Osteoblast (primary cell): ENCODE measurements around the gene HCFC1. TPM values are rescaled to one million over a fixed set of nuclear protein-coding genes. Genes with fewer than 3 reads are reported as not detected.

Experiments
- DNase-seq: peaks from one replicate; pipeline ENCODE4 v3.0.0; 2011; ENCODE audit warnings: low spot score, mixed read lengths; ENCODE audit not compliant: insufficient read length; ENCODE audit errors: missing footprints
- H2AFZ ChIP-seq: 2 replicates; pipeline ENCODE4 v1.6.0; 2011; ENCODE audit warnings: mild to moderate bottlenecking, low read length
- H3K27ac ChIP-seq: 2 replicates; pipeline ENCODE4 v1.5.1; 2011; ENCODE audit warnings: mild to moderate bottlenecking, low read depth, low read length, moderate library complexity
- H3K27me3 ChIP-seq: 2 replicates; pipeline ENCODE4 v1.6.0; 2012; ENCODE audit warnings: mild to moderate bottlenecking, control low read depth, inconsistent platforms, low read length, moderate library complexity; ENCODE audit not compliant: insufficient read depth
- H3K36me3 ChIP-seq: 2 replicates; pipeline ENCODE4 v1.5.1; 2011; ENCODE audit warnings: mild to moderate bottlenecking, low read length, control low read depth, moderate library complexity; ENCODE audit not compliant: insufficient read depth
- H3K4me1 ChIP-seq: 2 replicates; pipeline ENCODE4 v1.5.1; 2011; ENCODE audit warnings: mild to moderate bottlenecking, low read length, control low read depth, moderate library complexity; ENCODE audit not compliant: insufficient read depth
- H3K4me2 ChIP-seq: 2 replicates; pipeline ENCODE4 v1.6.0; 2011; ENCODE audit warnings: mild to moderate bottlenecking, low read length; ENCODE audit not compliant: insufficient read depth
- H3K4me3 ChIP-seq: fragments of 200-600 bp; sonication (generic); 3 replicates; pipeline ENCODE4 v1.5.1; 2012; ENCODE audit warnings: mild to moderate bottlenecking, low read length, inconsistent platforms; ENCODE audit not compliant: insufficient read depth
- H3K79me2 ChIP-seq: 2 replicates; pipeline ENCODE4 v1.6.0; 2012; ENCODE audit warnings: mild to moderate bottlenecking, low read length, control low read depth, inconsistent platforms; ENCODE audit not compliant: insufficient read depth
- H3K9me3 ChIP-seq: 2 replicates; pipeline ENCODE4 v1.5.1; 2011; ENCODE audit warnings: low read depth, low read length, control low read depth
- H4K20me1 ChIP-seq: 2 replicates; pipeline ENCODE4 v1.6.0; 2012; ENCODE audit warnings: mild to moderate bottlenecking, low read length, control low read depth; ENCODE audit not compliant: insufficient read depth
- total RNA-seq: library from RNA; depleted of rRNA; stranded (reverse); fragments of >200 nt; gene quantifications from 2 replicates; pipeline ENCODE4 v1.2.3, GENCODE V29; 2012
- TF ChIP-seq, protein P1 (sequence below): IDR thresholded peaks from 2 replicates; pipeline ENCODE4 v1.5.1; 2011; ENCODE audit warnings: mild to moderate bottlenecking, low read depth, low read length, moderate library complexity; ENCODE audit errors: extremely low read depth

The HCFC1 gene
- total RNA-seq, 1 donor, result 24.6 TPM

DNA sequence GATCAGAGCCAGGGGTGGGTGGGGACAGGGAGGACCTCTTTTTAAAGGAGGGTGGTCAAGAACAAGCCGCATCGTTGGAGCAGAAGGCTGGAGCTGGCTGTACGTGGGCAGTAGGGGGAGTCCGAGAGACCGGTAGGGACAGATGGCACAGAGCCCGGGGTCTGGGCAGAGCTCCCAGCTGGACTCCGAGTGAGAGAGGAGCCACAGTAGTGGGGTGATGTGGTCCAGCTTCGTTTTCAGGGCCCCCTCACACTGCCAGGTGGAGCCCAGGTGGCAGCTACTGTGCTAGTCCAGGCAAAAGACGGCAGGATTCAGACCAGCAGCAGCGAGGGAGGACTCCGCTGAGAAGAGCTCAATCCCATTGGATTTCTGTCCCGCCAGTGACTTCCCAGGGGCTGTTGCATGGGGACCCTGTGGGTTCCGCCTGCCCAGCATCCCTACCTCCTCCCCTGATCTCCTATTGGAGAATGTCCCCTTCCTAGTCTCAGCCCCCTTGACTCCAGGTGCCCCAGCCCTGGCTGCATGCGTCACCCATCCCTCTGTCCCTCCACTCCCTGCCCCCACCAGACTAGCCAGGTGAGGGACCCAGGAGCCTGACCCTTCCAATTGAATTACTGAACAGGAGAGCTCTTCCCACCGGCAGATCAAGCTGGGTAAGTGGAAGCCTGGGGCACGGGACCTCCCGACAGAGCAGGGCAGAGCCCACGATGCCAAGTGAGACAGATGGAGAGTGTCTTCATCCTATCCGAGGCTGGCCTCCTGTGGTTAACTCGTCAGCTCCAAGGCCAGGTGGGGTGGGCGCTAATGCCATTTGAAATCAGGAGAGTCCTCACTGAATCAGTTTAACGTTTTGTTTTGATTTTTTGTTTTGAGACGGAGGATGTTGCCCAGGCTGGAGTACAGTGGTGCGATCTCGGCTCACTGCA lies 48.4 kb downstream of the HCFC1 start:
- no peak overlapping the region for H3K4me2 ChIP-seq

DNA sequence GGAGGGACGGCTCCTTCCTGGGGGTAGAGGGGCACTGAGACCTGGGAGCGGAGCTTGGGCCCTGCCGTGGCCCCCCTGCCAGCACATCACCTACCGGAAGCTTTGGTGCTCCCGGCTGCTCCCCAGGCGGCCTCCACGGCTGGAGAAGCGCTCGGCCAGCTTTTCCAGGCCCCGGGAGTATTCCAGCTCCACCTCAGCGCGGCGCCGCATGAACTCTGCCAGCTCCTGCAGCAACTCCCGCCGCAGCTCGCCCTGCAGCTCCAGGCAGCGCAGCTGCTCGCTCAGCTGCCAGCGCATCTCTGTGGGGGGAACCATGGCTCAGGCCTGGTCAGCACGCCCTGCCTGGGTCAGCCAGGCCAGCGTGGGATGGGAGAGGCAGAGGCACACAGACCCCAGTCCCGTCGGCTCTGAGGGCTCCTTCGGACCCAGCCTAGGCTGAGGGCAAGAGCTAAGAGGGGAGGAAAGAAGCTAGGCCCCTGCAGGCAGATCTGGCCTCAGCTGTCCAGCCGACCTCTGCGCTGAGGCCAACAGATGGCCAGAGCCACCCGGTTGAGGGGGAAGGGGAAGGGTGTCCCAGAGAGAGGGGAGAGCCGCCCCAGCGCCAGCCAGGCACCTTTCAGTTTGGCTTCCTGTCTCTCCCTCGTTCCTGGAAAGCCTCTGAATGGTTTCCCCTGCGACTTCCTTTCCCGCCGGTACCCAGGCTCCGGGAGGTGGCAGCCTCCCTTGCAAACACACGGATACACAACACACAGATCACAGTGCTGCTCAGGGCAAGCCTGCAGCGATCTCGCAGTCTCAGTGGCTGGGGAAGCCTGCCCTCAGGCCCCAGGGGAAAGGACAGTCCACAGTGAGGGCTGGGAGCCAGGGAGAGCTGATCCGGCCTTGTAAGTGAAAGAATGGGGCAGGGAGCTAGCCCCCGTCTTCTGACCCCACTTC lies 49.8 kb downstream of the HCFC1 start:
- Histone ChIP-seq H3K36me3 (no peaks in the 10 kb centered on the region), H3K9me3 (no peaks in the 10 kb centered on the region), H3K27me3 (peaks cover 12% of the 10 kb centered on the region), H2AFZ (no peak overlapping the region), H4K20me1 (peaks cover under 1% of the 10 kb centered on the region), H3K79me2 (no peaks in the 10 kb centered on the region), H3K4me2 (no peak overlapping the region), H3K27ac (no peak overlapping the region), H3K4me3 (no peak overlapping the region), H3K4me1 (no peaks in the 10 kb centered on the region)
- TF ChIP-seq, protein P1, sequence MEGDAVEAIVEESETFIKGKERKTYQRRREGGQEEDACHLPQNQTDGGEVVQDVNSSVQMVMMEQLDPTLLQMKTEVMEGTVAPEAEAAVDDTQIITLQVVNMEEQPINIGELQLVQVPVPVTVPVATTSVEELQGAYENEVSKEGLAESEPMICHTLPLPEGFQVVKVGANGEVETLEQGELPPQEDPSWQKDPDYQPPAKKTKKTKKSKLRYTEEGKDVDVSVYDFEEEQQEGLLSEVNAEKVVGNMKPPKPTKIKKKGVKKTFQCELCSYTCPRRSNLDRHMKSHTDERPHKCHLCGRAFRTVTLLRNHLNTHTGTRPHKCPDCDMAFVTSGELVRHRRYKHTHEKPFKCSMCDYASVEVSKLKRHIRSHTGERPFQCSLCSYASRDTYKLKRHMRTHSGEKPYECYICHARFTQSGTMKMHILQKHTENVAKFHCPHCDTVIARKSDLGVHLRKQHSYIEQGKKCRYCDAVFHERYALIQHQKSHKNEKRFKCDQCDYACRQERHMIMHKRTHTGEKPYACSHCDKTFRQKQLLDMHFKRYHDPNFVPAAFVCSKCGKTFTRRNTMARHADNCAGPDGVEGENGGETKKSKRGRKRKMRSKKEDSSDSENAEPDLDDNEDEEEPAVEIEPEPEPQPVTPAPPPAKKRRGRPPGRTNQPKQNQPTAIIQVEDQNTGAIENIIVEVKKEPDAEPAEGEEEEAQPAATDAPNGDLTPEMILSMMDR, result no peak
- peak; percentile 81 for DNase-seq

More for the DNA sequence above, 48.4 kb downstream of the HCFC1 start:
- TF ChIP-seq, protein P1, result peak; percentile 49
- H3K36me3 ChIP-seq, result no peaks in the 10 kb centered on the region
- H3K27ac ChIP-seq, result no peak overlapping the region
- DNase-seq, result peak; percentile 97
- no peaks in the 10 kb centered on the region for H3K4me1 ChIP-seq
- H4K20me1 ChIP-seq, result peaks cover 4% of the 10 kb centered on the region
- H2AFZ ChIP-seq, result no peak overlapping the region
- no peaks in the 10 kb centered on the region for H3K9me3 ChIP-seq
- H3K79me2 ChIP-seq, result no peaks in the 10 kb centered on the region
- peaks cover 12% of the 10 kb centered on the region for H3K27me3 ChIP-seq
- H3K4me3 ChIP-seq, result no peak overlapping the region

DNA sequence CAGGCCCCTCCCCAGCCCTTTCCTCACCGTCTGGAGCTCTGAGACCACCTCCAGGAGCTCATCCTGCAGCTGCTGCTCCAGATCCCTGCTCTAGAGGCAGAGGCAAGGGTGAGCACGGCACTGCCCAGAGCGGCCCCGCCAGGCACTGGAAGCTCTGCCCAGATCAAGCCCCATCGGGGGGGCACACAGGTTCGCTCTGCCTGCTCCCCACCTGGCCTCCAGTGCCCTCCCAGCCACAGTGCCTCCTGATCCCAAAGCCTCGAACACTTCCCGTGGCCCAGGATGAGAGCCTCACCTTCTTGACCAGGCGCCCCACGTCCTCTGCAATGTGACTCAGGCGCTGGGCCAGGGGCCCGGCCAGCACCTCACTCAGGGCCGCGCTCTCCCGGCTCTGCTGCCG lies 50.5 kb downstream of the HCFC1 start:
- H3K9me3 ChIP-seq, result no peaks in the 10 kb centered on the region
- no peaks in the 10 kb centered on the region for H4K20me1 ChIP-seq
- H3K36me3 ChIP-seq, result no peaks in the 10 kb centered on the region
- H3K27ac ChIP-seq, result no peak overlapping the region
- no peak overlapping the region for H3K4me2 ChIP-seq
- peak; percentile 81 for DNase-seq
- H2AFZ ChIP-seq, result no peak overlapping the region
- TF ChIP-seq, protein P1, result no peak
- peaks cover 12% of the 10 kb centered on the region for H3K27me3 ChIP-seq
- no peaks in the 10 kb centered on the region for H3K79me2 ChIP-seq
- H3K4me3 ChIP-seq, result no peak overlapping the region
- H3K4me1 ChIP-seq, result no peaks in the 10 kb centered on the region
